IPS-NIHi11 (cell line): ENCODE measurements around the gene TSC1.
"Not testable (repeated sequence)": the region's sequence is repeated elsewhere in the genome, so short reads cannot be mapped to it uniquely, and the experiment has no call there.

Source experiments
- DNase-seq: peaks from one replicate; pipeline ENCODE4 v3.0.0; 2012; ENCODE audit warnings: mixed read lengths, low spot score

The TSC1 gene

GRCh38 chr9:132944294-132945185, at the start of gene TSC1:
Gene TSC1 (minus strand): TSS chr9:132944616. CDS start chr9:132928872, 15,744 bp downstream.
- DNase-seq = peak; percentile 96

- no peak for DNase-seq
Observed at GRCh38 chr9:132993511-132993939, 49.1 kb upstream of the TSC1 start.

GRCh38 chr9:132991351-132992300, 47.2 kb upstream of the TSC1 start:
- no peak for DNase-seq

GRCh38 chr9:132990781-132991180, 46.4 kb upstream of the TSC1 start:
- no peak for DNase-seq

- not testable (repeated sequence) for DNase-seq
Observed at GRCh38 chr9:132989998-132990557, 45.7 kb upstream of the TSC1 start.

- no peak for DNase-seq
Observed at GRCh38 chr9:132989414-132989996, 45.1 kb upstream of the TSC1 start.

- DNase-seq = no peak
Observed at GRCh38 chr9:132989014-132989310, 44.5 kb upstream of the TSC1 start.

- no peak for DNase-seq
Observed at GRCh38 chr9:132988244-132989013, 44.0 kb upstream of the TSC1 start.

GRCh38 chr9:132986640-132987620, 42.5 kb upstream of the TSC1 start:
- no peak for DNase-seq

- DNase-seq = no peak
Observed at GRCh38 chr9:132986114-132986513, 41.7 kb upstream of the TSC1 start.

GRCh38 chr9:132985489-132985888, 41.1 kb upstream of the TSC1 start:
- DNase-seq = no peak

GRCh38 chr9:132985071-132985350, 40.6 kb upstream of the TSC1 start:
- DNase-seq = no peak

- no peak for DNase-seq
Observed at GRCh38 chr9:132984202-132985070, 40.0 kb upstream of the TSC1 start.

GRCh38 chr9:132983491-132984201, 39.2 kb upstream of the TSC1 start:
- DNase-seq = no peak

GRCh38 chr9:132982458-132982857, 38.0 kb upstream of the TSC1 start:
- no peak for DNase-seq

- no peak for DNase-seq
Observed at GRCh38 chr9:132980157-132980556, 35.7 kb upstream of the TSC1 start.

- no peak for DNase-seq
Observed at GRCh38 chr9:132978451-132979131, 34.2 kb upstream of the TSC1 start, which contains the start of gene GFI1B. Gene GFI1B (plus strand): TSS chr9:132978694. CDS start chr9:132986679, 7,985 bp downstream.

GRCh38 chr9:132978112-132978450, 33.7 kb upstream of the TSC1 start:
- DNase-seq = no peak
